22Rv1 (cell line): ENCODE data around the gene USP34.

ENCODE experiments used
- CTCF ChIP-seq: fragments of 450-650 bp; IDR thresholded peaks from 2 replicates; pipeline ENCODE4 v1.5.1; 2017; ENCODE audit warnings: mild to moderate bottlenecking
- ZFX ChIP-seq: fragments of 450-650 bp; IDR thresholded peaks from 2 replicates; pipeline ENCODE4 v1.6.1; 2017; ENCODE audit warnings: antibody characterized with exemption, borderline replicate concordance

- TF ChIP-seq CTCF (no peak), ZFX (no peak)
Measured at GRCh38 chr2:61318553-61318952, 152.3 kb downstream of the USP34 start.
